ENCODE measurements around the gene OTUB1.
"Not testable (repeated sequence)": the region's sequence is repeated elsewhere in the genome, so short reads cannot be mapped to it uniquely, and the experiment has no call there.

The OTUB1 gene

GRCh38 chr11:64042301-64042700, 56.1 kb downstream of the OTUB1 start:
- DNase-seq (ENCODE audit: low read depth, low spot score): no peak

DNA sequence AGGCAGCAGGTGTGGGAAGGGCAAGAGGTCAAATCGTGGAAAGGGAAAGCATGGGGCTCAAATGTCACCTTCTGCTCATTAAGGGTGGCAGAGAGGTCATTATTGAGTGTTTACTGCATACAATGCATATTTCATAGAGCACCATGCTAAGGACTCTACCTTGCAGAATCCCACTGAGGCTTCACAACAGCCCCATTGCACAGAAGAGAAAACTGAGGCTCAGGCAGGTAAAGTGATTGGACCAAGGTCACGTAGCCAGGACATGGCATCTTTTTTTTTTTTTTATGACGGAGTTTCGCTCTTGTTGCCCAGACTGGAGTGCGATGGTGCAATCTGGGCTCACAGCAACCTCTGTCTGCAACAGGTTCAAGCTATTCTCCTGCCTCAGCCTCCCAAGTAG, 57.3 kb downstream of the OTUB1 start:
- DNase-seq (ENCODE audit: low read depth, low spot score): no peak

- no peak for DNase-seq (ENCODE audit: low read depth, low spot score)
Measured at GRCh38 chr11:64044730-64045393, 58.6 kb downstream of the OTUB1 start.

GRCh38 chr11:64045700-64046099, 59.5 kb downstream of the OTUB1 start:
- no peak for DNase-seq (ENCODE audit: low read depth, low spot score)

DNA sequence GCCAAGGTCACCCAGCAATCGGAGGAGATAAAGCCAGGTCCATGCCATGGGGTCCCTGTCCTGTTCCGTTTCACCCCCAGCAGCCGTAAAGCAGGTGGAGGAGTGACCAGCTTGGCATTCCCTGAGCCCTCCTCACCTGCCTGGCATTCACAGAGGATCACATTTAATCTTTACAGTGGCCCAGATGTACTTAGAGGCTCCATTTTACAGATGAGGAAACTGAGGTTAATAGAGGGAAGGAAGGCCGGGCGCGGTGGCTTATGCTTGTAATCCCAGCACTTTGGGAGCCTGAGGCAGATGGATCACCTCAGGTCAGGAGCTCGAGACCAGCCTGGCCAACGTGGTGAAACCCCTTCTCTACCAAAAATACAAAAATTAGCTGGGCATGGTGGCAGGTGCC, 61.1 kb downstream of the OTUB1 start:
- not testable (repeated sequence) for DNase-seq (ENCODE audit: low read depth, low spot score)
